Stimulated activated memory B cell treated with anti-CD40 and anti-IgM and Interleukin-4, amounts not matched to agents 10 μg/mL and 1 μg/mL and 100 μg/mL, for 72 hours (primary cell): ENCODE data around the gene SPAG7.
A peak's percentile ranks its signal among the peaks of the same experiment; 100 is the strongest.
"Not testable (repeated sequence)": the region's sequence is repeated elsewhere in the genome, so short reads cannot be mapped to it uniquely, and the experiment has no call there.

Experiments
- ATAC-seq: fragments of 150-1000 bp; cut with Tn5 transposase; 2 replicates; pipeline ENCODE4 v1.10.0; 2021
- H3K27ac Mint-ChIP-seq: one replicate; pipeline ENCODE4 v1.8.0; 2022; ENCODE audit warnings: mild to moderate bottlenecking, mixed read lengths
- H3K27me3 Mint-ChIP-seq: one replicate; pipeline ENCODE4 v1.8.0; 2022; ENCODE audit warnings: mixed read lengths
- H3K36me3 Mint-ChIP-seq: one replicate; pipeline ENCODE4 v1.8.0; 2022; ENCODE audit warnings: mixed read lengths
- H3K4me1 Mint-ChIP-seq: one replicate; pipeline ENCODE4 v1.8.0; 2022; ENCODE audit warnings: mixed read lengths
- H3K4me3 Mint-ChIP-seq: one replicate; pipeline ENCODE4 v1.8.0; 2022; ENCODE audit warnings: mild to moderate bottlenecking, moderate library complexity, mixed read lengths
- H3K9me3 Mint-ChIP-seq: one replicate; pipeline ENCODE4 v1.8.0; 2022; ENCODE audit warnings: mixed read lengths

Gene SPAG7

GRCh38 chr17:4938688-4939545 is 28.7 kb downstream of the SPAG7 start:
- H3K27ac Mint-ChIP-seq, result peak overlapping the region; percentile 92
- peak overlapping the region; percentile 91 for H3K4me3 Mint-ChIP-seq
- H3K4me1 Mint-ChIP-seq, result peaks cover 53% of the 10 kb centered on the region
- no peaks in the 10 kb centered on the region for H3K9me3 Mint-ChIP-seq
- H3K27me3 Mint-ChIP-seq, result peaks cover 7% of the 10 kb centered on the region
- peaks cover 49% of the 10 kb centered on the region for H3K36me3 Mint-ChIP-seq
- ATAC-seq, result no peak

GRCh38 chr17:4938069-4938491 is 29.5 kb downstream of the SPAG7 start:
- H3K36me3 Mint-ChIP-seq, result peaks cover 43% of the 10 kb centered on the region
- H3K27me3 Mint-ChIP-seq, result peaks cover 11% of the 10 kb centered on the region
- peaks cover 53% of the 10 kb centered on the region for H3K4me1 Mint-ChIP-seq
- peak overlapping the region; percentile 91 for H3K4me3 Mint-ChIP-seq
- ATAC-seq, result no peak
- peak overlapping the region; percentile 92 for H3K27ac Mint-ChIP-seq
- no peaks in the 10 kb centered on the region for H3K9me3 Mint-ChIP-seq

GRCh38 chr17:4937553-4937952 is 30.1 kb downstream of the SPAG7 start:
- H3K27me3 Mint-ChIP-seq, result peaks cover 11% of the 10 kb centered on the region
- H3K9me3 Mint-ChIP-seq, result no peaks in the 10 kb centered on the region
- no peak overlapping the region for H3K4me3 Mint-ChIP-seq
- H3K27ac Mint-ChIP-seq, result no peak overlapping the region
- no peak for ATAC-seq
- peaks cover 38% of the 10 kb centered on the region for H3K36me3 Mint-ChIP-seq
- peaks cover 53% of the 10 kb centered on the region for H3K4me1 Mint-ChIP-seq

GRCh38 chr17:4936436-4936835 is 31.2 kb downstream of the SPAG7 start:
- no peak for ATAC-seq
- H3K9me3 Mint-ChIP-seq, result no peaks in the 10 kb centered on the region
- peaks cover 37% of the 10 kb centered on the region for H3K36me3 Mint-ChIP-seq
- H3K27me3 Mint-ChIP-seq, result peaks cover 11% of the 10 kb centered on the region
- peaks cover 50% of the 10 kb centered on the region for H3K4me1 Mint-ChIP-seq
- H3K4me3 Mint-ChIP-seq, result no peak overlapping the region
- H3K27ac Mint-ChIP-seq, result no peak overlapping the region

- Mint-ChIP-seq H3K27me3 (peaks cover 11% of the 10 kb centered on the region), H3K4me3 (no peak overlapping the region), H3K4me1 (peaks cover 51% of the 10 kb centered on the region), H3K27ac (no peak overlapping the region), H3K36me3 (peaks cover 37% of the 10 kb centered on the region), H3K9me3 (no peaks in the 10 kb centered on the region)
- ATAC-seq, result no peak
Measured at GRCh38 chr17:4935650-4936049, 32.0 kb downstream of the SPAG7 start.

GRCh38 chr17:4934173-4934979 is 33.2 kb downstream of the SPAG7 start:
- ATAC-seq, result no peak
- Mint-ChIP-seq H3K36me3 (peaks cover 39% of the 10 kb centered on the region), H3K27me3 (peaks cover 11% of the 10 kb centered on the region), H3K4me3 (peak overlapping the region; percentile 19), H3K4me1 (peaks cover 52% of the 10 kb centered on the region), H3K27ac (peak overlapping the region; percentile 73), H3K9me3 (no peaks in the 10 kb centered on the region)

GRCh38 chr17:4933646-4934045 is 34.0 kb downstream of the SPAG7 start:
- Mint-ChIP-seq H3K27me3 (peaks cover 11% of the 10 kb centered on the region), H3K27ac (peak overlapping the region; percentile 73), H3K9me3 (no peaks in the 10 kb centered on the region), H3K4me1 (peaks cover 45% of the 10 kb centered on the region), H3K4me3 (no peak overlapping the region), H3K36me3 (peaks cover 39% of the 10 kb centered on the region)
- ATAC-seq, result no peak

- Mint-ChIP-seq H3K27me3 (peaks cover 11% of the 10 kb centered on the region), H3K4me1 (peaks cover 39% of the 10 kb centered on the region), H3K9me3 (no peaks in the 10 kb centered on the region), H3K27ac (no peak overlapping the region), H3K4me3 (no peak overlapping the region), H3K36me3 (peaks cover 34% of the 10 kb centered on the region)
- no peak for ATAC-seq
Measured at GRCh38 chr17:4932756-4933155, 34.9 kb downstream of the SPAG7 start.

- no peak within 1 kb of the TSS for H3K4me3 Mint-ChIP-seq
- peaks cover 39% of the 10 kb centered on the region for H3K4me1 Mint-ChIP-seq
- peak within 1 kb of the TSS; percentile 14 for H3K27ac Mint-ChIP-seq
- H3K9me3 Mint-ChIP-seq, result no peaks in the 10 kb centered on the region
- peak; percentile 64 for ATAC-seq
- H3K27me3 Mint-ChIP-seq, result peaks cover 11% of the 10 kb centered on the region
- peaks cover 29% of the 10 kb centered on the region for H3K36me3 Mint-ChIP-seq
Measured at GRCh38 chr17:4931963-4932362, 35.7 kb downstream of the SPAG7 start, which contains the start of gene GP1BA. Gene GP1BA (plus strand): TSS chr17:4932277. CDS start chr17:4932605, 328 bp downstream.

GRCh38 chr17:4928881-4929280 is 38.7 kb downstream of the SPAG7 start:
- ATAC-seq, result no peak
- H3K4me1 Mint-ChIP-seq, result peaks cover 36% of the 10 kb centered on the region

GRCh38 chr17:4926577-4927335 is 40.9 kb downstream of the SPAG7 start:
- not testable (repeated sequence) for H3K4me3 Mint-ChIP-seq, H3K9me3 Mint-ChIP-seq, H3K27me3 Mint-ChIP-seq, ATAC-seq, H3K27ac Mint-ChIP-seq
- Mint-ChIP-seq H3K36me3 (peaks cover 15% of the 10 kb centered on the region), H3K4me1 (peaks cover 18% of the 10 kb centered on the region)

More at GRCh38 chr17:4928881-4929280, 38.7 kb downstream of the SPAG7 start:
- H3K27ac Mint-ChIP-seq, result no peak overlapping the region
- no peak overlapping the region for H3K4me3 Mint-ChIP-seq
- H3K27me3 Mint-ChIP-seq, result peaks cover 4% of the 10 kb centered on the region
- H3K9me3 Mint-ChIP-seq, result no peaks in the 10 kb centered on the region
- peaks cover 19% of the 10 kb centered on the region for H3K36me3 Mint-ChIP-seq

GRCh38 chr17:4921320-4921719 is 46.3 kb downstream of the SPAG7 start:
- Mint-ChIP-seq H3K9me3 (no peaks in the 10 kb centered on the region), H3K4me1 (peaks cover under 1% of the 10 kb centered on the region), H3K27me3 (no peaks in the 10 kb centered on the region), H3K27ac (no peak overlapping the region), H3K36me3 (no peaks in the 10 kb centered on the region), H3K4me3 (no peak overlapping the region)
- no peak for ATAC-seq

GRCh38 chr17:4920351-4921048 is 47.1 kb downstream of the SPAG7 start:
- no peaks in the 10 kb centered on the region for H3K9me3 Mint-ChIP-seq
- H3K4me3 Mint-ChIP-seq, result no peak overlapping the region
- H3K4me1 Mint-ChIP-seq, result no peaks in the 10 kb centered on the region
- no peaks in the 10 kb centered on the region for H3K27me3 Mint-ChIP-seq
- H3K36me3 Mint-ChIP-seq, result no peaks in the 10 kb centered on the region
- ATAC-seq, result no peak
- no peak overlapping the region for H3K27ac Mint-ChIP-seq

- no peaks in the 10 kb centered on the region for H3K4me1 Mint-ChIP-seq
- H3K27ac Mint-ChIP-seq, result no peak overlapping the region
- no peaks in the 10 kb centered on the region for H3K9me3 Mint-ChIP-seq
Measured at GRCh38 chr17:4919511-4920047, 48.0 kb downstream of the SPAG7 start.

More at GRCh38 chr17:4919511-4920047, 48.0 kb downstream of the SPAG7 start:
- no peak overlapping the region for H3K4me3 Mint-ChIP-seq
- no peaks in the 10 kb centered on the region for H3K36me3 Mint-ChIP-seq
- ATAC-seq, result no peak
- H3K27me3 Mint-ChIP-seq, result no peaks in the 10 kb centered on the region
